Prostate gland (tissue), 2 donors: Measurements from ENCODE around the gene CD302. TPM values are rescaled to one million over a fixed set of nuclear protein-coding genes. Genes with fewer than 3 reads are reported as not detected.

Experiments used
- DNase-seq: peaks from one replicate; pipeline ENCODE4 v3.0.0-alpha.2; 2019; ENCODE audit warnings: low spot score
- H3K27ac ChIP-seq, 2 donors: fragments of 200-600 bp; sonication (generic); 2 replicates each; pipeline ENCODE4 v1.5.1; 2017 to 2019
- H3K27me3 ChIP-seq: fragments of 200-600 bp; sonication (generic); replicated peaks from 2 replicates; pipeline ENCODE4 v1.5.1; 2019; ENCODE audit not compliant: insufficient read depth
- H3K36me3 ChIP-seq, 2 donors: fragments of 200-600 bp; sonication (generic); 1 replicate in 1 of 2; 2 replicates in 1 of 2; pipeline versions ENCODE4 v1.5.1 to v1.8.1; 2017 to 2019
- H3K4me1 ChIP-seq: fragments of 200-600 bp; sonication (generic); replicated peaks from 2 replicates; pipeline ENCODE4 v1.5.1; 2019
- H3K4me3 ChIP-seq, 2 donors: fragments of 200-600 bp; sonication (generic); 2 replicates each; pipeline ENCODE4 v1.5.1; 2017 to 2019
- H3K9me3 ChIP-seq: fragments of 200-600 bp; sonication (generic); 2 replicates; pipeline ENCODE4 v1.5.1; 2017
- POLR2A ChIP-seq: fragments of 450-650 bp; IDR thresholded peaks from one replicate; pipeline ENCODE4 v1.6.1; 2016; ENCODE audit warnings: antibody characterized with exemption, mild to moderate bottlenecking
- POLR2AphosphoS5 ChIP-seq: sonication (generic); formaldehyde crosslinking; IDR thresholded peaks from one replicate; pipeline ENCODE4 v1.6.1; 2017; ENCODE audit warnings: antibody characterized with exemption
- WGBS: methylation state at CpG from one replicate; pipeline ENCODE4 v1.1.5; 2018; 5-methylcytosine and 5-hydroxymethylcytosine counted together
- intact Hi-C: fragments of 100-400 bp; cut with DNase I; formaldehyde crosslinking; loops from one replicate; pipeline ENCODE4 v1.14.2; 2022
- total RNA-seq, 2 donors: library from RNA; depleted of rRNA; stranded (reverse); fragments of >200 nt; gene quantifications; one replicate each; pipeline ENCODE4 v1.1.0, GENCODE V29; 2016
- TF ChIP-seq, protein P1 (sequence below), 4 experiments: fragments of 200-600 bp in 2 of 4; fragments of 450-650 bp in 2 of 4; sonication (generic) in 2 of 4; IDR thresholded peaks; 1 replicate in 3 of 4; 2 replicates in 1 of 4; pipeline ENCODE4 v1.5.1; 2016 to 2019; ENCODE audit warnings: antibody characterized with exemption in 4 of 4, mild to moderate bottlenecking in 2 of 4, moderate library complexity in 2 of 4

CD302 gene
- total RNA-seq, 2 donors from 2014 or later: 39.3 to 40.4 TPM

GRCh38 chr2:159817283-159817682 is 19.3 kb upstream of the CD302 start:
- Histone ChIP-seq H3K4me1 (no peaks in the 10 kb centered on the region), H3K27me3 (no peaks in the 10 kb centered on the region), H3K36me3 (no peaks in the 10 kb centered on the region), H3K9me3 (no peaks in the 10 kb centered on the region), H3K27ac (no peak overlapping the region), H3K4me3 (no peak overlapping the region)
- WGBS: 94% methylated on average over 1 of the region's 1 CpG
- no peak for TF ChIP-seq POLR2A
- TF ChIP-seq, protein P1, sequence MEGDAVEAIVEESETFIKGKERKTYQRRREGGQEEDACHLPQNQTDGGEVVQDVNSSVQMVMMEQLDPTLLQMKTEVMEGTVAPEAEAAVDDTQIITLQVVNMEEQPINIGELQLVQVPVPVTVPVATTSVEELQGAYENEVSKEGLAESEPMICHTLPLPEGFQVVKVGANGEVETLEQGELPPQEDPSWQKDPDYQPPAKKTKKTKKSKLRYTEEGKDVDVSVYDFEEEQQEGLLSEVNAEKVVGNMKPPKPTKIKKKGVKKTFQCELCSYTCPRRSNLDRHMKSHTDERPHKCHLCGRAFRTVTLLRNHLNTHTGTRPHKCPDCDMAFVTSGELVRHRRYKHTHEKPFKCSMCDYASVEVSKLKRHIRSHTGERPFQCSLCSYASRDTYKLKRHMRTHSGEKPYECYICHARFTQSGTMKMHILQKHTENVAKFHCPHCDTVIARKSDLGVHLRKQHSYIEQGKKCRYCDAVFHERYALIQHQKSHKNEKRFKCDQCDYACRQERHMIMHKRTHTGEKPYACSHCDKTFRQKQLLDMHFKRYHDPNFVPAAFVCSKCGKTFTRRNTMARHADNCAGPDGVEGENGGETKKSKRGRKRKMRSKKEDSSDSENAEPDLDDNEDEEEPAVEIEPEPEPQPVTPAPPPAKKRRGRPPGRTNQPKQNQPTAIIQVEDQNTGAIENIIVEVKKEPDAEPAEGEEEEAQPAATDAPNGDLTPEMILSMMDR (IDR thresholded peaks at IDR 0.05): no peak
- DNase-seq: no peak
- intact Hi-C loops: no loop called here

DNA sequence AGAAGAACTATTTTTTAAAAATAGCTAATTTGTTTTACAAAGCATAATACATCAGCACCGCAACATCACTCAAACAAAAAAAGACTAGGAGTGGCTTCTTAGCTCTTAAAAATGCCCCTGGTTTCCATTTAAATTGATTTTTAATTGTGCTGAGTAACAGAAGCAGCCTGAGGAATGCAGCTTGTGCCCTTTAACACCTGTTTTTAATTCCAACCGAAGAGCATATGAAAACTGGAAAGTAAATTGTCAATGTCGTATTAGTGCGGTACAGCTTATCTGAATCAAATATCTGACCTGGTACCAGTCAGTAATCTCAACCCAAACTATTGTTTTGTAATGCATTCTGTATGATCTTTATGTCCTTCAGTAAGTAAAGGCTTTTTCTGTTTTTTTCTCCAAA is 13.2 kb upstream of the CD302 start:
- intact Hi-C loops: no loop called here
- Histone ChIP-seq H3K9me3 (no peaks in the 10 kb centered on the region), H3K4me3 (no peak overlapping the region), H3K27ac (no peak overlapping the region), H3K36me3 (no peaks in the 10 kb centered on the region), H3K27me3 (no peaks in the 10 kb centered on the region), H3K4me1 (no peaks in the 10 kb centered on the region)
- DNase-seq: no peak
- TF ChIP-seq POLR2A (no peak), POLR2AphosphoS5 (no peak)
- TF ChIP-seq, protein P1 (IDR thresholded peaks at IDR 0.05): no peak
- WGBS: 79% methylated on average over 4 of the region's 4 CpGs

- Histone ChIP-seq H3K36me3 (no peaks in the 10 kb centered on the region), H3K4me3 (no peak overlapping the region), H3K27me3 (no peaks in the 10 kb centered on the region), H3K9me3 (no peaks in the 10 kb centered on the region), H3K4me1 (no peaks in the 10 kb centered on the region), H3K27ac (no peak overlapping the region)
- WGBS: 63% methylated on average over 5 of the region's 5 CpGs
- TF ChIP-seq POLR2AphosphoS5 (no peak), POLR2A (no peak)
- TF ChIP-seq, protein P1 (IDR thresholded peaks at IDR 0.05): no peak
- DNase-seq: no peak
- intact Hi-C loops: no loop called here
These were observed 10.0 kb upstream of the CD302 start for GRCh38 chr2:159808032-159808425.

DNA sequence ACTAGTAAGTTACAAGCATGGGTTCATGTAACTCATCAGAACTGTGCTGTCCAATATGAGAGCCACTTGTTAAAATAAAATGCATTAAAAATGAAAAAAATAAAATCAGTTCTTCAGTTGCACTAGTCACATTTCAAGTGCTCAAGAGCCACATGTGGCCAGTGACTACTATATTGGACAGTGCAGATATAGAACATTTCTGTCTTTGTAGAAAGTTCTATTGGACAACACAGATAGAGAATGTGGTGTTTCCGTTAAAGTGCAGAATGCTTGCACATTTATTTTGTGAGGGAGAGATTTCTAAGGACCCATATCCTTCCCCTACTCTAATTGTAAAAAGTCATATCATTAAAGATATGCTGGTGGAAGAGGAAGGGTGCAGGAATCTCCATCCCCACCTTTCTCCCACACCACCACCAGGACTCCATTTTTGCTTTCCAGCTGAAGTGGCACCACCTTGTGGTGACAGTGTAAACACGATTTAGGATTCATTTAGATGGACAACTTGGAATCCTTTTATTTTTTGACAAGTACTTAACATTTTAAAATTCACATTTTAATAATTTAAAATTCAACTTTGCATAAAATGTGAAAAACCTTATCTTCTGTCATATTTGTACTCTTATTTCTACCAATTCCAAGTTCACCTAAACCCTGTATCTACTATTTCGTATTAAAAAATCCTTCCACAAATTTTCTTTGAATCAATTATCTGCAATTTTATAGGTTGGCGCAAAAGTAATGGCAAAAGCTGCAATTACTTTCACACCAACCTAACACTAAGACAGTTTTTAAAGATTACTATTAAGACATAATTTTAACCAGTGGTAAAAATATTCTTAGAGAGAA is 9.4 kb upstream of the CD302 start:
- H3K27me3 ChIP-seq: no peaks in the 10 kb centered on the region
- TF ChIP-seq, protein P1 (IDR thresholded peaks at IDR 0.05): peak; percentile 33 to 75 (median 68)
- TF ChIP-seq POLR2AphosphoS5 (peak; percentile 24), POLR2A (no peak)
- H3K36me3 ChIP-seq: no peaks in the 10 kb centered on the region
- WGBS: 82% methylated on average over 4 of the region's 4 CpGs
- H3K9me3 ChIP-seq: no peaks in the 10 kb centered on the region
- no peak overlapping the region for H3K27ac ChIP-seq
- no peak overlapping the region for H3K4me3 ChIP-seq
- peak; percentile 19 for DNase-seq
- intact Hi-C loops: no loop called here
- H3K4me1 ChIP-seq: no peaks in the 10 kb centered on the region

DNA sequence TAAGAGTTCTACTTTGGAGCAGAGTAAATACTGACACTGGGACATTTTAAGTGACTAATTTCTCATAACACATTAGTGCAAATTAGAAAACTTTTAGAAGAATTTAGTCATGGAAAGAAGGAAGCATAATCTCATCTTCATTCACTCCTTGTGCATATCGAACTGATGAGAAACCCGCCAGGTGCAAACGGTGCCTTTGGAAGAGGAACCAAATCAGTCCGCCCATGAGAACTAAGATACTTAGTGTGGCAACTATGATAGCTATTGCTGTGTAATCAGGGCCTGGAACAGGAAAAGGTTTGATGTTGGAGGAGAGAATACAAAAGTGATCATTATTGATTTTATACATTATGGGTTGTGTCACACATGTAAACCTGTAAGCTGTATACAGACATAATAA is 6.9 kb upstream of the CD302 start:
- intact Hi-C loops: no loop called here
- Histone ChIP-seq H3K9me3 (no peaks in the 10 kb centered on the region), H3K27me3 (no peaks in the 10 kb centered on the region), H3K27ac (no peak overlapping the region), H3K4me3 (no peak overlapping the region), H3K4me1 (no peaks in the 10 kb centered on the region), H3K36me3 (no peaks in the 10 kb centered on the region)
- DNase-seq: no peak
- no peak for TF ChIP-seq POLR2AphosphoS5
- 91% methylated on average over 4 of the region's 4 CpGs for WGBS
